OCI-LY3 (cell line): ENCODE measurements around the gene BOLL.

ENCODE experiments used
- CTCF ChIP-seq: fragments of 200-600, 300-600 bp; sonication (generic); IDR thresholded peaks from 2 replicates; pipeline ENCODE4 v1.5.1; 2014; ENCODE audit warnings: antibody characterized with exemption, low read length, low read depth
- EZH2phosphoT487 ChIP-seq: fragments of 200-600 bp; shearing (Covaris generic); IDR thresholded peaks from 2 replicates; pipeline ENCODE4 v1.6.1; 2018; ENCODE audit warnings: antibody characterized with exemption, mixed run types, low read depth

- TF ChIP-seq CTCF (no peak), EZH2phosphoT487 (no peak)
These were observed 67.3 kb downstream of the BOLL start for GRCh38 chr2:197717863-197718262.
